Measurements from ENCODE around the gene RAD52.

Gene RAD52

GRCh38 chr12:951176-951575 lies 1.7 kb upstream of the RAD52 start:
- no peak for DNase-seq (ENCODE audit: extremely low spot score)
- ChIA-PET POLR2A (no interaction called here), CTCF (interaction anchor here (1.1 kb wide), 1 partner anchor 136 kb away, joined by 3 read pairs; no protein-coding TSS in a partner anchor)
- TF ChIP-seq FOXM1 (IDR thresholded peaks at IDR 0.05; ENCODE audit: borderline replicate concordance) (no peak), HDGF (IDR thresholded peaks at IDR 0.05; ENCODE audit: borderline replicate concordance) (no peak), ARNT (IDR thresholded peaks at IDR 0.05) (no peak), LEF1 (IDR thresholded peaks at IDR 0.05; ENCODE audit: borderline replicate concordance) (no peak), NFRKB (IDR thresholded peaks at IDR 0.05) (no peak), FOXK2 (IDR thresholded peaks at IDR 0.05) (no peak), SUZ12 (IDR thresholded peaks at IDR 0.05) (no peak), ELF4 (IDR thresholded peaks at IDR 0.05) (no peak), FOXA1 (IDR thresholded peaks at IDR 0.05) (no peak), ZNF384 (IDR thresholded peaks at IDR 0.05) (no peak), L3MBTL2 (conservative IDR thresholded peaks at IDR 0.05) (no peak), PKNOX1 (IDR thresholded peaks at IDR 0.05) (no peak), SP1 (IDR thresholded peaks at IDR 0.05) (no peak), CTBP1 (IDR thresholded peaks at IDR 0.05; ENCODE audit: borderline replicate concordance) (no peak), TARDBP (IDR thresholded peaks at IDR 0.05) (no peak), BHLHE40 (IDR thresholded peaks at IDR 0.05; ENCODE audit: borderline replicate concordance) (no peak)

- TF ChIP-seq TARDBP (IDR thresholded peaks at IDR 0.05) (no peak), HDGF (IDR thresholded peaks at IDR 0.05; ENCODE audit: borderline replicate concordance) (no peak), LEF1 (IDR thresholded peaks at IDR 0.05; ENCODE audit: borderline replicate concordance) (no peak), FOXK2 (IDR thresholded peaks at IDR 0.05) (no peak), PKNOX1 (IDR thresholded peaks at IDR 0.05) (no peak), SP1 (IDR thresholded peaks at IDR 0.05) (no peak), L3MBTL2 (conservative IDR thresholded peaks at IDR 0.05) (no peak), ARNT (IDR thresholded peaks at IDR 0.05) (no peak)
- POLR2A ChIA-PET, result interaction anchor here (0.6 to 1.7 kb wide), 3 partner anchors 14 to 176 kb away, joined by 3 to 15 read pairs (median 8); partner anchors contain the start of gene ERC1
- CTCF ChIA-PET, result interaction anchor here (0.7 to 1.6 kb wide), 2 partner anchors 140 to 372 kb away, joined by 3 to 4 read pairs; no protein-coding TSS in a partner anchor
- DNase-seq (ENCODE audit: extremely low spot score), result no peak
Observed at GRCh38 chr12:948238-948637, 1.3 kb downstream of the RAD52 start.

- ChIA-PET CTCF (interaction anchor here (0.7 to 1.1 kb wide), 2 partner anchors 22 to 571 kb away, joined by 4 read pairs; no protein-coding TSS in a partner anchor), POLR2A (interaction anchor here (0.8 kb wide), 1 partner anchor 630 kb away, joined by 3 read pairs; no protein-coding TSS in a partner anchor)
- no peak for TF ChIP-seq ELF4 (IDR thresholded peaks at IDR 0.05)
- TF ChIP-seq FOXK2 (IDR thresholded peaks at IDR 0.05), result no peak
- no peak for TF ChIP-seq FOXM1 (IDR thresholded peaks at IDR 0.05; ENCODE audit: borderline replicate concordance)
- TF ChIP-seq BHLHE40 (IDR thresholded peaks at IDR 0.05; ENCODE audit: borderline replicate concordance), result no peak
- TF ChIP-seq SP1 (IDR thresholded peaks at IDR 0.05), result no peak
- TF ChIP-seq CTBP1 (IDR thresholded peaks at IDR 0.05; ENCODE audit: borderline replicate concordance), result no peak
- no peak for DNase-seq (ENCODE audit: extremely low spot score)
Observed at GRCh38 chr12:946631-947030, 2.9 kb downstream of the RAD52 start.

- TF ChIP-seq LEF1 (IDR thresholded peaks at IDR 0.05; ENCODE audit: borderline replicate concordance) (no peak), FOXA1 (IDR thresholded peaks at IDR 0.05) (no peak), ELF4 (IDR thresholded peaks at IDR 0.05) (no peak), L3MBTL2 (conservative IDR thresholded peaks at IDR 0.05) (no peak), PKNOX1 (IDR thresholded peaks at IDR 0.05) (no peak), ARNT (IDR thresholded peaks at IDR 0.05) (no peak), NFRKB (IDR thresholded peaks at IDR 0.05) (no peak), FOXM1 (IDR thresholded peaks at IDR 0.05; ENCODE audit: borderline replicate concordance) (no peak), FOXK2 (IDR thresholded peaks at IDR 0.05) (no peak), CTBP1 (IDR thresholded peaks at IDR 0.05; ENCODE audit: borderline replicate concordance) (no peak), SUZ12 (IDR thresholded peaks at IDR 0.05) (no peak)
- DNase-seq (ENCODE audit: extremely low spot score), result no peak
- CTCF ChIA-PET, result interaction anchor here (0.6 to 1.1 kb wide), 3 partner anchors 22 to 827 kb away, joined by 4 to 6 read pairs (median 4); no protein-coding TSS in a partner anchor
- POLR2A ChIA-PET, result interaction anchor here (0.8 kb wide), 1 partner anchor 630 kb away, joined by 3 read pairs; no protein-coding TSS in a partner anchor
Observed at GRCh38 chr12:946212-946611, 3.3 kb downstream of the RAD52 start.

- DNase-seq (ENCODE audit: extremely low spot score), result no peak
- CTCF ChIA-PET, result no interaction called here
- no peak for TF ChIP-seq PKNOX1 (IDR thresholded peaks at IDR 0.05)
- no peak for TF ChIP-seq ARNT (IDR thresholded peaks at IDR 0.05)
- TF ChIP-seq FOXM1 (IDR thresholded peaks at IDR 0.05; ENCODE audit: borderline replicate concordance), result no peak
- TF ChIP-seq SP1 (IDR thresholded peaks at IDR 0.05), result no peak
- TF ChIP-seq SUZ12 (IDR thresholded peaks at IDR 0.05), result no peak
- TF ChIP-seq FOXA1 (IDR thresholded peaks at IDR 0.05), result no peak
- TF ChIP-seq BHLHE40 (IDR thresholded peaks at IDR 0.05; ENCODE audit: borderline replicate concordance), result no peak
- no peak for TF ChIP-seq L3MBTL2 (conservative IDR thresholded peaks at IDR 0.05)
- POLR2A ChIA-PET, result no interaction called here
Observed at GRCh38 chr12:944211-944610, 5.3 kb downstream of the RAD52 start.

- ChIA-PET POLR2A (no interaction called here), CTCF (no interaction called here)
- DNase-seq (ENCODE audit: extremely low spot score), result no peak
- no peak for TF ChIP-seq HDGF (IDR thresholded peaks at IDR 0.05; ENCODE audit: borderline replicate concordance)
- TF ChIP-seq FOXM1 (IDR thresholded peaks at IDR 0.05; ENCODE audit: borderline replicate concordance), result no peak
- no peak for TF ChIP-seq SUZ12 (IDR thresholded peaks at IDR 0.05)
- TF ChIP-seq ARNT (IDR thresholded peaks at IDR 0.05), result no peak
- TF ChIP-seq SP1 (IDR thresholded peaks at IDR 0.05), result no peak
- no peak for TF ChIP-seq TARDBP (IDR thresholded peaks at IDR 0.05)
- TF ChIP-seq ELF4 (IDR thresholded peaks at IDR 0.05), result no peak
- no peak for TF ChIP-seq ZNF384 (IDR thresholded peaks at IDR 0.05)
- TF ChIP-seq PKNOX1 (IDR thresholded peaks at IDR 0.05), result no peak
- no peak for TF ChIP-seq FOXK2 (IDR thresholded peaks at IDR 0.05)
- TF ChIP-seq BHLHE40 (IDR thresholded peaks at IDR 0.05; ENCODE audit: borderline replicate concordance), result no peak
- no peak for TF ChIP-seq LEF1 (IDR thresholded peaks at IDR 0.05; ENCODE audit: borderline replicate concordance)
- TF ChIP-seq CTBP1 (IDR thresholded peaks at IDR 0.05; ENCODE audit: borderline replicate concordance), result no peak
- TF ChIP-seq L3MBTL2 (conservative IDR thresholded peaks at IDR 0.05), result no peak
- TF ChIP-seq NFRKB (IDR thresholded peaks at IDR 0.05), result no peak
- TF ChIP-seq FOXA1 (IDR thresholded peaks at IDR 0.05), result no peak
Observed at GRCh38 chr12:943051-943450, 6.4 kb downstream of the RAD52 start.

Data from HEK293T (cell line).